IPS-11a (cell line): ENCODE data around the gene MKRN2OS.

Experiments used
- H3K4me3 ChIP-seq: one replicate; pipeline ENCODE4 v1.5.1; 2013; ENCODE audit warnings: low read depth, low read length, control low read depth

Gene MKRN2OS

GRCh38 chr3:12516873-12517272 is 28.4 kb downstream of the MKRN2OS start:
- no peak overlapping the region for H3K4me3 ChIP-seq

DNA sequence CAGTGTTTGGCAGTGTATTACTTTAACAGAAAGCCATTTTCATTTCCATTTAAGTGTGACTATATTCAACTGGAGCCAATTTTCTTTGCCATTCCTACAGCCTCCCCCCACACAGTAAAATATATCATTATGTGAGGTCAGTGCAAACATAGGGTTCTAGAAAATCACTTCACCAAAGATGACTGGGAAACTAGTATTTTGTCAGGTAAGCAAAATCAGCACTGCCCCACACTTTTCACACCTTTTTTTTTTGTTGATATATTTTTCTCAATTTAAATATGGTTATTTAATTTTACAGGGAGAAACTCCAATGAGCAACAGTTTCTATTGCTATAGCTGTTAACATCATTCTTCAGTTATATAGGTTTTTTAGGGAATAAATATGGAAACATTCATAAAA is 29.7 kb downstream of the MKRN2OS start:
- H3K4me3 ChIP-seq: no peak overlapping the region

- no peak overlapping the region for H3K4me3 ChIP-seq
Measured at GRCh38 chr3:12513694-12514446, 31.4 kb downstream of the MKRN2OS start.

GRCh38 chr3:12512534-12513118 is 32.7 kb downstream of the MKRN2OS start:
- H3K4me3 ChIP-seq: no peak overlapping the region

- no peak overlapping the region for H3K4me3 ChIP-seq
Measured at GRCh38 chr3:12509466-12509865, 35.8 kb downstream of the MKRN2OS start.

GRCh38 chr3:12508291-12508700 is 37.0 kb downstream of the MKRN2OS start:
- no peak overlapping the region for H3K4me3 ChIP-seq

- no peak overlapping the region for H3K4me3 ChIP-seq
Measured at GRCh38 chr3:12507591-12508281, 37.6 kb downstream of the MKRN2OS start.

DNA sequence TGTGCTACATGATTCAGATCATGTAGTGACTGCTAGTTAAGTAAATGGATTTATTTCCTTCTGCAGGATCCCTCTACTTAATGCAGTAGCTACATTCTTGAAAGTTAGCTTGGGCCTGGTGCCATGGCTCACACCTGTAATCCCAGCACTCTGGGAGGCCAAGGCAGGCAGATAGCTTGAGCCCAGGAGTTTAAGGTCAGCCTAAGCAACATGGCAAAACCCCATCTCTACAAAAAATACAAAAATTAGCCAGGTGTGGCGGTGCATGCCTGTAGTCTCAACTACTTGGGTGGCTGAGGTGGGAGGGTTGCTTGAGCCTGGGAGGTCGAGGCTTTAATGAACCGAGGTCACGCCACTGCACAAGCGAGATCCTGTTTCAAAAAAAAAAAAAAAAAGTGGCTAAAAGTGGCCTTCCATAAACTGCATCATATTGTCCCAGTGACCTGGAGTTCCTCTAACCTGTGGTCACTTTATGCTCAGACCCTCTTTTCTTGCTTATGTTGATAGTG is 39.0 kb downstream of the MKRN2OS start:
- no peak overlapping the region for H3K4me3 ChIP-seq

- no peak overlapping the region for H3K4me3 ChIP-seq
Measured at GRCh38 chr3:12503126-12503957, 42.0 kb downstream of the MKRN2OS start.

GRCh38 chr3:12501360-12502020 is 43.8 kb downstream of the MKRN2OS start:
- H3K4me3 ChIP-seq: no peak overlapping the region

DNA sequence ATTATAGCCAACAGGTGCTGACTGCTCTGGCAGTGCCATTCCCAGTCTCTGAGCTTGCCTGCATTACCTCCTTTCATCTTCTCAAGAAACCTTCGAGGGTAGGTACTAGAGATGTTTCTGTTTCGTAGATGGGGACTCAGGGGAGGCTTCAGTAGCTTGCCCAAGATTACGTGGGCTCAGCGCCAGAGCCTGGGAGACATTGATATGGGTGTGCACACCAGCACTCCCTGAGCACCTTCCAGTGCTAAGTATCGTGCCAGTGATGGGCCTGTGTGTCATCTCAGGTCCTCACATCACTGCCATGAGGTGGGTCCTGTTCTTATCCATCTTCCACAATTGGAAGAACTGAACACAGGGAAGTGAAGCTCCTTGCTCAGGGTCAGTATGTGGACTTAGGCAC is 45.8 kb downstream of the MKRN2OS start:
- no peak overlapping the region for H3K4me3 ChIP-seq

- no peak overlapping the region for H3K4me3 ChIP-seq
Measured at GRCh38 chr3:12496453-12496761, 48.9 kb downstream of the MKRN2OS start.

DNA sequence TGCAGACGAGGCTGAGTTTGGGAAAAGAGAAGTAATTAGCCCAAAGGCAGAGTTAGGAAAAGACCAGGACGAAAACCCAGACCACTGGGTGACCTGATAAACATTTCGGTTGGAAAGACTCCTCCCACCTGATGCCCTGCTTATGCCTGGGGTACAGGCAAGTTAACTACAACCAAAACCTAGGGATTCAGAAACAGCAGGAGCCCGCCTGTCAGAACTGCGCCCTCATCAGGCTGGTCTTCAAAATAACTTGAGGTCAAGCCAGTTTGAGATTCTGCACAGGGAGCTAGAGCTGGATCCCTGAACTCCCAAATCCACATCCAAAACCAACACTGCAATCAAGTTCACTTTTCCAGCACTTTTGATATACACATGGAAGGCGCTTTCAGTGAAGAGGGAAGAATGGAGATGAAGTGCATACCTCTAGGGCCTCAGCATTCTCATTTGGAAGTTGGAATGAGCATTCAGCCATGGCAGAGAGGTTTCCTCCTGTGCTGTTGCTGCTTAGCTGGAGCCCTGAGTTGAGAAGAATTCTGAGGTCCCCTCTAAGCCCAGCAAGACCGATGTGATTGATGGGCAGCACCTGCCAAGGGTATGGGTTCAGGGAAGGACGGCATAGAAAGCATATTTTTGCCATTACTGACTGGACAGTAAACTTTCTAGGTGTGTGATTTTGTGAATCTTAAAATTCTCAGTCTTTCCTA is 49.4 kb downstream of the MKRN2OS start:
- H3K4me3 ChIP-seq: no peak overlapping the region

- H3K4me3 ChIP-seq: no peak overlapping the region
Measured at GRCh38 chr3:12490547-12490946, 54.8 kb downstream of the MKRN2OS start.

DNA sequence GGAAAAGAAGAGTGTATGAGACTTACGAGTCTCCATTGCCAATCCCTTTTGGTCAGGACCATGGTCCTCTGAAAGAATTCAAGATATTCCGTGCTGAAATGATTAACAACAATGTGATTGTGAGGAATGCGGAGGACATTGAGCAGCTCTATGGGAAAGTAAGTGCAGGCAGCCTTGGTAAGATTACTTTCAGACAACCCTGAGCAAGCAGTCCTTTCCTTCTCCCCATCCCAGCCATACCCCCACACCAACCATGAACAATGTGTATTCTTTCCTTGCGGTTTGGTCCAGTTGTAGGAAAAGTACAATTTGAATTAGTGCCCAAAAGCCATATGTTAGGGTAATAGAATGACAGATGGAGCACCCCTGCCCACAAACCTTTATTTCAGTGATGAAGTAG is 55.5 kb downstream of the MKRN2OS start:
- H3K4me3 ChIP-seq: no peak overlapping the region
